H1 (cell line): ENCODE results near the gene PPP1R9A.

Source experiments
- BCL11A ChIP-seq, 2 experiments: IDR thresholded peaks; one replicate each; pipeline ENCODE4 v1.6.1; 2011; ENCODE audit warnings: low read depth in 2 of 2, low read length in 2 of 2, mild to moderate bottlenecking in 2 of 2
- CEBPB ChIP-seq: IDR thresholded peaks from 2 replicates; pipeline ENCODE4 v1.6.1; 2012; ENCODE audit warnings: low read depth, low read length
- CREB1 ChIP-seq: IDR thresholded peaks from 2 replicates; pipeline ENCODE4 v1.6.1; 2012; ENCODE audit warnings: inconsistent platforms
- EP300 ChIP-seq, 2 experiments: IDR thresholded peaks; 1 replicate in 1 of 2; 2 replicates in 1 of 2; pipeline ENCODE4 v1.6.1; 2011 to 2012; ENCODE audit warnings: low read depth in 2 of 2, low read length in 2 of 2, mild to moderate bottlenecking in 2 of 2, borderline replicate concordance in 1 of 2, inconsistent platforms in 1 of 2, moderate library complexity in 1 of 2
- EZH2 ChIP-seq: fragments of 200-600 bp; sonication (generic); IDR thresholded peaks from 2 replicates; pipeline ENCODE4 v1.7.1; 2012; ENCODE audit warnings: low read depth, mild to moderate bottlenecking, moderate library complexity, low read length, inconsistent platforms; ENCODE audit not compliant: severe bottlenecking
- JUN ChIP-seq: IDR thresholded peaks from 2 replicates; pipeline ENCODE4 v1.6.1; 2011; ENCODE audit warnings: low read depth, mild to moderate bottlenecking, improper control_type of control experiment, low read length
- POLR2A ChIP-seq, 2 experiments: IDR thresholded peaks; 1 replicate in 1 of 2; 2 replicates in 1 of 2; pipeline ENCODE4 v1.6.1; 2011; ENCODE audit warnings: low read depth in 2 of 2, low read length in 2 of 2, mild to moderate bottlenecking in 2 of 2; ENCODE audit errors: control extremely low read depth in 1 of 2
- POLR2AphosphoS5 ChIP-seq: IDR thresholded peaks from 2 replicates; pipeline ENCODE4 v1.6.1; 2011; ENCODE audit warnings: low read depth, low read length
- RAD21 ChIP-seq, 2 experiments: IDR thresholded peaks in 1 of 2; conservative IDR thresholded peaks in 1 of 2; 2 replicates each; pipeline ENCODE4 v1.6.1; 2011; ENCODE audit warnings: low read depth in 2 of 2, low read length in 2 of 2, improper control_type of control experiment in 1 of 2, inconsistent platforms in 1 of 2, mild to moderate bottlenecking in 1 of 2, moderate library complexity in 1 of 2
- SP1 ChIP-seq: IDR thresholded peaks from 2 replicates; pipeline ENCODE4 v1.6.1; 2011; ENCODE audit warnings: low read depth, low read length
- SUZ12 ChIP-seq: fragments of 200-600 bp; sonication (generic); IDR thresholded peaks from 2 replicates; pipeline ENCODE4 v1.6.1; 2012; ENCODE audit warnings: mild to moderate bottlenecking, inconsistent platforms, low read length, moderate library complexity, mixed read lengths
- TAF1 ChIP-seq: IDR thresholded peaks from 2 replicates; pipeline ENCODE4 v1.6.1; 2011; ENCODE audit warnings: mild to moderate bottlenecking, low read depth, low read length
- TF ChIP-seq, protein P1 (sequence below), 3 experiments: IDR thresholded peaks; 1 replicate in 2 of 3; 2 replicates in 1 of 3; pipeline versions ENCODE4 v1.5.1 to v1.6.1; 2011; ENCODE audit warnings: low read length in 3 of 3, mild to moderate bottlenecking in 3 of 3, inconsistent platforms in 2 of 3, low read depth in 1 of 3, moderate library complexity in 1 of 3; ENCODE audit not compliant: insufficient read depth in 1 of 3; ENCODE audit errors: control extremely low read depth in 1 of 3
- TF ChIP-seq, protein P2 (sequence below): IDR thresholded peaks from 2 replicates; pipeline ENCODE4 v1.6.1; 2012; ENCODE audit warnings: low read length, inconsistent platforms

DNA sequence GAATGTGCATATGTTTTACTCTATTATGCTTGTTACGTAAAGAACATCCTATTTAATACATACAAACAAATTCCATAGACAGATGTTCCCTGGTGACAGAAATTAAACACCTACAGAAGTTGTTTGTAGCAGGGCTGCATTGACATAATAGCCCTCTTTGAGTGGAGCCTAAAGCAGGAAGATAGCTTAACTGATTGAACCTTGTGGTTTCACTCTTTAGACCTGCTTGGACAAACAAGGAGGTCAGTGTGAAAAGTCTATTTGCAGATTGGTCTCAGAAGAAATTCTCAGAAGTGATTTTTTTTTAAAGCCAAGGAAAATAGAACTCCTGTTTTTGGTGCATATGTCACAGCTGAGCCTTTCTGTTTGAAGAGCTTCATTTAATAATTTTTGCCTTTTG, 121.3 kb downstream of the PPP1R9A start:
- TF ChIP-seq POLR2AphosphoS5, result no peak
- TF ChIP-seq, protein P1, sequence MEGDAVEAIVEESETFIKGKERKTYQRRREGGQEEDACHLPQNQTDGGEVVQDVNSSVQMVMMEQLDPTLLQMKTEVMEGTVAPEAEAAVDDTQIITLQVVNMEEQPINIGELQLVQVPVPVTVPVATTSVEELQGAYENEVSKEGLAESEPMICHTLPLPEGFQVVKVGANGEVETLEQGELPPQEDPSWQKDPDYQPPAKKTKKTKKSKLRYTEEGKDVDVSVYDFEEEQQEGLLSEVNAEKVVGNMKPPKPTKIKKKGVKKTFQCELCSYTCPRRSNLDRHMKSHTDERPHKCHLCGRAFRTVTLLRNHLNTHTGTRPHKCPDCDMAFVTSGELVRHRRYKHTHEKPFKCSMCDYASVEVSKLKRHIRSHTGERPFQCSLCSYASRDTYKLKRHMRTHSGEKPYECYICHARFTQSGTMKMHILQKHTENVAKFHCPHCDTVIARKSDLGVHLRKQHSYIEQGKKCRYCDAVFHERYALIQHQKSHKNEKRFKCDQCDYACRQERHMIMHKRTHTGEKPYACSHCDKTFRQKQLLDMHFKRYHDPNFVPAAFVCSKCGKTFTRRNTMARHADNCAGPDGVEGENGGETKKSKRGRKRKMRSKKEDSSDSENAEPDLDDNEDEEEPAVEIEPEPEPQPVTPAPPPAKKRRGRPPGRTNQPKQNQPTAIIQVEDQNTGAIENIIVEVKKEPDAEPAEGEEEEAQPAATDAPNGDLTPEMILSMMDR (IDR thresholded peaks at IDR 0.05; ENCODE audit: control extremely low read depth in 1 of 3, insufficient read depth in 1 of 3, low read depth in 1 of 3, low read length in 3 of 3), result no peak
- TF ChIP-seq RAD21 (IDR thresholded peaks at IDR 0.05 in 1 of 2, conservative IDR thresholded peaks at IDR 0.05 in 1 of 2; ENCODE audit: low read depth in 2 of 2, low read length in 2 of 2), result no peak
- no peak for TF ChIP-seq EP300 (IDR thresholded peaks at IDR 0.05; ENCODE audit: borderline replicate concordance in 1 of 2, low read depth in 2 of 2, low read length in 2 of 2)
- TF ChIP-seq SP1, result no peak
- TF ChIP-seq POLR2A (IDR thresholded peaks at IDR 0.05; ENCODE audit: control extremely low read depth in 1 of 2, low read depth in 2 of 2, low read length in 2 of 2), result no peak
- no peak for TF ChIP-seq TAF1
- no peak for TF ChIP-seq SUZ12
- no peak for TF ChIP-seq CEBPB
- no peak for TF ChIP-seq EZH2
- TF ChIP-seq, protein P2, sequence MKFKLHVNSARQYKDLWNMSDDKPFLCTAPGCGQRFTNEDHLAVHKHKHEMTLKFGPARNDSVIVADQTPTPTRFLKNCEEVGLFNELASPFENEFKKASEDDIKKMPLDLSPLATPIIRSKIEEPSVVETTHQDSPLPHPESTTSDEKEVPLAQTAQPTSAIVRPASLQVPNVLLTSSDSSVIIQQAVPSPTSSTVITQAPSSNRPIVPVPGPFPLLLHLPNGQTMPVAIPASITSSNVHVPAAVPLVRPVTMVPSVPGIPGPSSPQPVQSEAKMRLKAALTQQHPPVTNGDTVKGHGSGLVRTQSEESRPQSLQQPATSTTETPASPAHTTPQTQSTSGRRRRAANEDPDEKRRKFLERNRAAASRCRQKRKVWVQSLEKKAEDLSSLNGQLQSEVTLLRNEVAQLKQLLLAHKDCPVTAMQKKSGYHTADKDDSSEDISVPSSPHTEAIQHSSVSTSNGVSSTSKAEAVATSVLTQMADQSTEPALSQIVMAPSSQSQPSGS, result no peak
- no peak for TF ChIP-seq CREB1
- TF ChIP-seq JUN, result no peak
- TF ChIP-seq BCL11A (IDR thresholded peaks at IDR 0.05; ENCODE audit: low read depth in 2 of 2, low read length in 2 of 2), result no peak
